GM19328 (cell line): ENCODE results near the gene COQ2.
"Not testable (repeated sequence)": the region's sequence is repeated elsewhere in the genome, so short reads cannot be mapped to it uniquely, and the experiment has no call there.

Experiments
- ATAC-seq: cut with Tn5 transposase; IDR thresholded peaks from one replicate; pipeline ENCODE4 v1.9.1; 2021; ENCODE audit warnings: mild to moderate bottlenecking, moderate library complexity; ENCODE audit not compliant: unreplicated experiment

COQ2 gene

DNA sequence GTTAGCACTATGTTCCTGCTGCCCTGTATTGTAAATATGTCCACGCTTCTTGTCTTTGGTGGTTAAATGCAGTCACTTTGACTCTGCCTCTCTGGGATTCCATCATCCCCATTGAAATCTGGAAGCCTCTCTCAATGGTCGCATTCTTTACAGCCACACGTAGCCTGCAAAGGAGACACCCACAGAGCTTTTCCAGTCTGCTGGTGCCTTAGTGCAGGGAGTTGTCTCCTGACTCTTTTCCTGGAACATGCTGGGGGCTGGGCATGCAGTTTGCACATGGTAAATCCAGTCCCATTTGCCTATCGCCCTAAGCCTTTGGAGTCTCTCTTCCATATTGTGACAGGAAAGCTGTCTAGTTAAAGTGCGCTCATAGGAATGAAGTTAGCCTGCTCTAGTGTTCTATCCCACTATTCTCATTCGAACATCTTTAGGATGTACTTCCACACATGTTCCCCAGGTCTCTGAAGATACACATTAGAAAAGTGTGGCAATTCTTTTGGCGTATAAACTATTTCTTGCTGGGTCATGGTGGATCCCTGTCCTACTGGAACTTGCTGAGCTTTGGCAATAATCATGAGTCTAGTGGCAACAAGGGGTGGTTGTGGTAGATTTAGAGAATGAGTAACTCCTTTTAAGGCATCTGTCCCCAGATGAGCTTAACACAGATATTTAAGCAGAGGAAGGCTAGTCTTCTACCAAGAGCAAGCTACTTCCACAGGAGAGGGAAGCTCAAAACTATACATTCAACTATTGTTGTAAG lies 33.7 kb downstream of the COQ2 start:
- ATAC-seq, result no peak

- no peak for ATAC-seq
Measured at GRCh38 chr4:83248486-83248885, 36.1 kb downstream of the COQ2 start.

- no peak for ATAC-seq
Measured at GRCh38 chr4:83247415-83248357, 36.9 kb downstream of the COQ2 start.

- ATAC-seq, result no peak
Measured at GRCh38 chr4:83241132-83241531, 43.5 kb downstream of the COQ2 start.

GRCh38 chr4:83240379-83240875 lies 44.2 kb downstream of the COQ2 start:
- ATAC-seq, result peak; percentile 90

DNA sequence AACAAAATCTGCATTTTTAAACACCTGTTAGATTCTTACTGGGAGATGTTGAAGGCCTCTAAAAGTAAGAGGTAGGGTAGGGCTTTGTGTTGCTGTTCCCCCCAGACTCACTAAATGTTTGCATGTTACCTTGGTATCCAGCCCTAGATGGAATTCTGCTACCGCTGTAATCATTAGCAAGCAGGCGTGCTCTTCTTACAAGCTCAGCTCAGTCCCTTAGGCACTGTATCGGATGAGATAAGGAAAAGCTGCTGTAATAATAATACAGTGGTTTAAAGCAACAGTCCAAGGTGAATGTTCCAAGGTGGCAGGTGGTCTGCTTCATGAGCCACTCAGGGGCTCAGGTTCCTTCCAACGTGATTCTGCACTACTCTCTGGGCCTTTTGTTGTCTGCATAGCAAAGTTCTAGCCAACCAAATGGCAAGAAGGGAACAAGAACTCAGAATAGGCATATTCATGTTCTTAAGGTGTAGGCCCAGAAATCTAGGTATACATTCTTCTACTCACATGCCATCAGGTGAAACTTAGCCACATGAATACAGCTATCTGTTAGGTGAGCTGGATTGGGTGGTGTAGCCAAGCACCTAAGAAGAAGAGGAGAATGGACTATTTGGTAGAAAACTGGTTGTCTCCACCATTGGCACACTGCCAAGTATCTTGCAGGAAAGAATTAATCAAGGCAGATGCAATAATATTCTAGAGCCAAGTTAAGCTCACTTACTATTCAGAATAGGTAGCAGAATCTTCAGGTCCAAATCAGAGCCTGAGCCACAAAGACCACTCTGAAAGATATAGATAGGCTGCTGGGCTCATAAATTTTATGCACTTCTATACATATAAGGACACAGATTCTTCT lies 46.0 kb downstream of the COQ2 start:
- ATAC-seq, result no peak

GRCh38 chr4:83237591-83237990 lies 47.0 kb downstream of the COQ2 start:
- ATAC-seq, result no peak

- not testable (repeated sequence) for ATAC-seq
Measured at GRCh38 chr4:83235645-83236133, 48.9 kb downstream of the COQ2 start.

DNA sequence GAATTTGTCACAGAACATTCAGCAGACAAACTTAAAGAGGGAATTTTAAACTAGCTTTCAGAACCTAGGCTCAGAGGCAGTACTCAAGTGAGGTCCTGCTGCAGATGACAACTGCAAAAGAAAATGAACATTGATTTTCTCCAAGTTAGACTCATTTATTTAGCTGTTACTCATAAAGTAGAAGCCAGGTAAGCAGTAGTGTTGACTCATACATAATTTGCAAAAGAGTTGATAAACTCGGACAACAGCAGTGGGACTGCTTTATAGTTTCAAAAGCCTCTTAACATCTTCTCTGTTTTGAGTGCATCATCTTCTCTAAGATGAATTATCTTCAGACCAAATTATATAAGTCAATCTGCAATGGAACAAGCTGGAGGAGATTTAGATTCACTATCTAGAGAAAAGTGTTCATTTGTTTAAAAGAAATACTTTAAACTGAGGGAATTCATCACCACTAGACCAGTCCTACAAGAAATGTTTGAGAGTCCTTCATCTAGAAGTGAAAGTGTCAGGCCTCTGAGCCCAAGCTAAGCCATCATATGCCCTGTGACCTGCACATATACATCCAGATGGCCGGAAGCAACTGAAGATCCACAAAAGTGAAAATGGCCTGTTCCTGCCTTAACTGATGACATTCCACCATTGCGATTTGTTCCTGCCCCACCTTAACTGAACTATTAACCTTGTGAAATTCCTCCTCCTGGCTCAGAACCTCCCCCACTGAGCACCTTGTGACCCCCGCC lies 49.5 kb downstream of the COQ2 start:
- no peak for ATAC-seq

GRCh38 chr4:83234387-83234786 lies 50.2 kb downstream of the COQ2 start:
- not testable (repeated sequence) for ATAC-seq

DNA sequence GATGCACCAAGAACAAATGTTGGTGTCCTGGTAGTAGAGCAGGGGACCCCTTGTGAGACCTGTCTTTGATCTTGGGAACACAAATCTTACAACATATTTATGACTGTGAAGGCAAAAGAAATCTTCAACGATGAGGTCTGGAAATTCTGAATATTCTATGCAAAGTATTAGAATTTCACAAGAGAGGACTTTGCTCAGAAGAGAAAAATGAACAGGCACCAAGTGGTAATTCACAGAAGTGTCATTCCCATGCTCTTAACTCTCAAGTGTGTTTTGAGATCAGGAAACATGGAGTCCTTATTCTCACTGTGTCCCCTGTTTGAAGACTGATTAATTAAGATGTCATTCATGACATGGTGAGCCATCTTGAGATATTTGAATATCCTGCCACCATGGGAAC lies 52.5 kb downstream of the COQ2 start:
- ATAC-seq, result no peak

DNA sequence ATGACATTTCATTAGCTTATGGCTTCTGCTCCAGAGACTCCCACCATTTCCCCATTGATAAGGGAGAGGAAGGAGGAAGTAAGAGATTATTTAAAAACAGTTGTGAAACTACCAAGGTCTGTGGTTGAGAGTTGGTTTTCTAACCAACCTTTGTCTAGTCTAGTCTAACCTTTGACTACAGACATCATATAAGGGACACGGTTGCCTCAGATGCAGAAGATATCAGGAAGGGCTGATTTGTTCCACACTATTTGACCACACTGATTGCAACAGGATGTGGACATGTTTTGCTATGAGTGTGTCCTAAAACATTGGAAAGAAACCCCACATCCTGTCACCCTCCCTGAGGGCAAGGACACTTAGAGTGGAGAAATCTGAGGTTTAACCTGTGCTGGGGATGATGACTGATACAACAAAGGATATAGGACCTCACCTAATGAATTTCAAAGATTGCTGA lies 53.0 kb downstream of the COQ2 start:
- peak; percentile 70 for ATAC-seq

DNA sequence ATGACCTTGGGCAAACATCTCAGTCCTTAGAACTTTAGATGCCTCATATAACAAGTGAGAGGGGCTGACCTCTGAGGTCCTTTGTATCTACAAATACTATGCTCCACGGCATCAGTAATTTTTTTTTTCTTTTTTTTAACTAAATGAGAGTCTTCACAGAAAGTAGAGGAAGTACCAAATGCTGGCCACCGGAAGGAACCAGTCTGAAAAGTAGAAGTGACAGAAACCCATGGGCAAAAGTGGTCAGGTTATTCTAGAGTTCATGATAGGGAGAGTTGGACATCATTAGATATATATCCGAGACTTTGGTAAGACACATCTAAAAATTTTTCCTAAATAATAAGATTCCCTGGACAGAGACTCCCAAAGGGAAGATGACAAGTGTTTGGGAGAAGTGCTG lies 53.7 kb downstream of the COQ2 start:
- ATAC-seq, result no peak

GRCh38 chr4:83229791-83230190 lies 54.8 kb downstream of the COQ2 start:
- ATAC-seq, result no peak

DNA sequence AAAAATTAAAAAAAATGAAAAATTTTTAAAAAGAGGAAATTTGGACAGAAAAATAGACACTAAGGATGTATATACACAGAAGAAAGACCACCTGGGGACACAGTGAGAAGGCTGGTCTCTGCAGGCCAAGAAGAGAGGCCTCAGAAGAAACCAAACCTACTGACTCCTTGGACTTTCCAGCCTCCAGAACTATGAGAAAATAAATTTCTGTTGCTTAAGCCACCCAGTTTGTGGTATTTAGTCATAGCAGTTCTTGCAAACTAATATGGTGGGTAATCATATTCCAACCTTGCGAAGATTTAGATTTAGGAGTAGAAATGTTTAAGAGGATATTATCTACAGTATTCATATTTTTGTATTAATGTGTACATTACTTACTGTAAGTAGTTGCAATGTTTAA lies 56.4 kb downstream of the COQ2 start:
- no peak for ATAC-seq

- ATAC-seq, result no peak
Measured at GRCh38 chr4:83224502-83225197, 59.9 kb downstream of the COQ2 start.

DNA sequence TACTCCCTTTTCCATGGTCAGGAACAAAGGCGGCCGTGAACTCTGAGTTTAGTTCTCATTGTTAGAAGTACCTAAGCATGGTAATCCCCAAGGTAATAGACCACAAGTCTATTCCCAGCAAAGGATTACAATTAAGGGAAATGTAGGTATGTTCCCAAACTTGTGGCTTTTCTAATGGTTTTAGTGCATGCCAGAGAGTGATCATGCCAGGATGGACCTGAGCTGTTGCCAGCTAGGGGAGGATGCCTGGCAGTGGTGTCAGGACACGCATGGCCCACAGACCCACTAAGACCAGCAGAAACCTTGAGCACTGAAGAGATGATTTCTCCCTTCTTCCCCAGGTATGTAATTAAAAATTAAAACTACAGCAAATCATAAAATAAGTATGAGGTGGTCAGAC lies 60.8 kb downstream of the COQ2 start:
- no peak for ATAC-seq

- ATAC-seq, result peak; percentile 50
Measured at GRCh38 chr4:83221897-83222441, 62.6 kb downstream of the COQ2 start.
